ENCODE results near the gene DPYD.
"Not testable (repeated sequence)": the region's sequence is repeated elsewhere in the genome, so short reads cannot be mapped to it uniquely, and the experiment has no call there.

Gene DPYD

GRCh38 chr1:97238816-97239215, 682.0 kb downstream of the DPYD start:
- no peak for DNase-seq (ENCODE audit: low spot score)
- in situ Hi-C loops (cut with MboI; ENCODE audit: low sequenced_read_pairs, unreplicated experiment) = no loop called here
- TF ChIP-seq, protein P1, sequence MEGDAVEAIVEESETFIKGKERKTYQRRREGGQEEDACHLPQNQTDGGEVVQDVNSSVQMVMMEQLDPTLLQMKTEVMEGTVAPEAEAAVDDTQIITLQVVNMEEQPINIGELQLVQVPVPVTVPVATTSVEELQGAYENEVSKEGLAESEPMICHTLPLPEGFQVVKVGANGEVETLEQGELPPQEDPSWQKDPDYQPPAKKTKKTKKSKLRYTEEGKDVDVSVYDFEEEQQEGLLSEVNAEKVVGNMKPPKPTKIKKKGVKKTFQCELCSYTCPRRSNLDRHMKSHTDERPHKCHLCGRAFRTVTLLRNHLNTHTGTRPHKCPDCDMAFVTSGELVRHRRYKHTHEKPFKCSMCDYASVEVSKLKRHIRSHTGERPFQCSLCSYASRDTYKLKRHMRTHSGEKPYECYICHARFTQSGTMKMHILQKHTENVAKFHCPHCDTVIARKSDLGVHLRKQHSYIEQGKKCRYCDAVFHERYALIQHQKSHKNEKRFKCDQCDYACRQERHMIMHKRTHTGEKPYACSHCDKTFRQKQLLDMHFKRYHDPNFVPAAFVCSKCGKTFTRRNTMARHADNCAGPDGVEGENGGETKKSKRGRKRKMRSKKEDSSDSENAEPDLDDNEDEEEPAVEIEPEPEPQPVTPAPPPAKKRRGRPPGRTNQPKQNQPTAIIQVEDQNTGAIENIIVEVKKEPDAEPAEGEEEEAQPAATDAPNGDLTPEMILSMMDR (IDR thresholded peaks at IDR 0.05; ENCODE audit: borderline replicate concordance, control extremely low read depth, extremely low read depth, insufficient read depth, missing control alignments) = no peak

DNA sequence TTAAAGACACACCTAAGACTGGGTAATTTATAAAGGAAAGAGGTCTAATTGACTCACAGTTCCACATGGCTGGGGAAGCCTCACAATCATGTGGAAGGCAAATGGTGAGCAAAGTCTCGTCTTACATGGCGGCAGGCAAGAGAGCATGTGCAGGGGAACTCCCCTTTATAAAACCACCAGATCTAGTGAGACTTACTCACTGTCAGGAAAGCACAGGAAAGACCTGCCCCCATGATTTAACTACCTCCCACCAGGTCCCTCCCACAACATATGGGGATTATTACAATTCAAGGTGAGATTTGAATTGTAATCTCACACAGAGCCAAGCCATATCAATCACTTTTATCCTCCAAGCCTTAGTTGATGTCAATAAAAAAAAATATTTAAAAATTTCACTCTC, 689.5 kb downstream of the DPYD start:
- DNase-seq (ENCODE audit: low spot score); in situ Hi-C loops (cut with MboI; ENCODE audit: low sequenced_read_pairs, unreplicated experiment): not testable (repeated sequence)

GRCh38 chr1:97212671-97213070, 708.2 kb downstream of the DPYD start:
- no peak for DNase-seq (ENCODE audit: low spot score)
- TF ChIP-seq, protein P1 (IDR thresholded peaks at IDR 0.05; ENCODE audit: borderline replicate concordance, control extremely low read depth, extremely low read depth, insufficient read depth, missing control alignments) = no peak
- in situ Hi-C loops (cut with MboI; ENCODE audit: low sequenced_read_pairs, unreplicated experiment) = no loop called here

GRCh38 chr1:97210307-97210706, 710.5 kb downstream of the DPYD start:
- TF ChIP-seq, protein P1 (IDR thresholded peaks at IDR 0.05; ENCODE audit: borderline replicate concordance, control extremely low read depth, extremely low read depth, insufficient read depth, missing control alignments) = no peak
- in situ Hi-C loops (cut with MboI; ENCODE audit: low sequenced_read_pairs, unreplicated experiment) = no loop called here
- DNase-seq (ENCODE audit: low spot score) = no peak

- in situ Hi-C loops (cut with MboI; ENCODE audit: low sequenced_read_pairs, unreplicated experiment) = no loop called here
- DNase-seq (ENCODE audit: low spot score) = no peak
- TF ChIP-seq, protein P1 (IDR thresholded peaks at IDR 0.05; ENCODE audit: borderline replicate concordance, control extremely low read depth, extremely low read depth, insufficient read depth, missing control alignments) = no peak
These were observed 711.4 kb downstream of the DPYD start for GRCh38 chr1:97209381-97209957.

DNA sequence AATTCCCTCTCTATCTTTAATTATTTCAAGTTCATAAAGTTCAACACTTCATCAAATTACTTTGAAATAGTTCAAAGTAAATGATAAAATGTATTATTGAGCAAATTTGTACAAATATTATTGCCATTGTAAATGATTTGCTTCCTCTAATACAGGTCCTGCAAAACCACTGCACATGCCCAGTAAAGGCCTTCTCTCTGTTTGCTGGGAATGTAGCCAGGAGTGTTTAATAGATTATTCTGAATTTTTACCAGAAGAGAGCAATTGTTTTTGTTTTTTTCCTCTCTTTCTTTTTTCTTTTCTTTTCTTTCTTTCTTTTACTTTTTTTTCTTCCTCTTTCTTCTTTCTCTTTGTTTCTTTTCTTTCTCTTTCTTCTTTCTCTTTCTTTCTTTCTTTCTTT, 713.0 kb downstream of the DPYD start:
- in situ Hi-C loops (cut with MboI; ENCODE audit: low sequenced_read_pairs, unreplicated experiment) = no loop called here
- DNase-seq (ENCODE audit: low spot score) = no peak
- TF ChIP-seq, protein P1 (IDR thresholded peaks at IDR 0.05; ENCODE audit: borderline replicate concordance, control extremely low read depth, extremely low read depth, insufficient read depth, missing control alignments) = no peak

- TF ChIP-seq, protein P1 (IDR thresholded peaks at IDR 0.05; ENCODE audit: borderline replicate concordance, control extremely low read depth, extremely low read depth, insufficient read depth, missing control alignments) = no peak
- DNase-seq (ENCODE audit: low spot score) = no peak
- in situ Hi-C loops (cut with MboI; ENCODE audit: low sequenced_read_pairs, unreplicated experiment) = no loop called here
These were observed 716.4 kb downstream of the DPYD start for GRCh38 chr1:97204468-97204867.
